ENCODE measurements around the gene MMS19.

- TF ChIP-seq POLR2AphosphoS5 (IDR thresholded peaks at IDR 0.05; ENCODE audit: low read depth, low read length) (no peak), TAF1 (IDR thresholded peaks at IDR 0.05; ENCODE audit: borderline replicate concordance, insufficient read depth, low read length) (no peak), REST (IDR thresholded peaks at IDR 0.05; ENCODE audit: insufficient read depth in 1 of 2, low read depth in 2 of 2, low read length in 2 of 2) (no peak), FOXP2 (optimal IDR thresholded peaks at IDR 0.05; ENCODE audit: borderline replicate concordance, extremely low read depth, extremely low read length, insufficient read depth) (no peak)
Observed at GRCh38 chr10:97506199-97506991, 8.2 kb upstream of the MMS19 start.

Data from PFSK-1 (cell line).